Measurements from ENCODE around the gene TRIM71. TPM values are rescaled to one million over a fixed set of nuclear protein-coding genes. Genes with fewer than 3 reads are reported as not detected.
"Not testable (repeated sequence)": the region's sequence is repeated elsewhere in the genome, so short reads cannot be mapped to it uniquely, and the experiment has no call there.

TRIM71 gene
- total and polyA plus RNA-seq, 2 donors (not counting 1 experiment from before 2014, with no cell fraction given), result not detected

GRCh38 chr3:32922078-32922477 is 104.3 kb downstream of the TRIM71 start:
- Mint-ChIP-seq H3K27ac (no peak overlapping the region), H3K27me3 (peaks cover 9% of the 10 kb centered on the region), H3K9me3 (ENCODE audit: insufficient read depth) (no peaks in the 10 kb centered on the region), H3K4me3 (no peak overlapping the region), H3K4me1 (no peaks in the 10 kb centered on the region)
- Histone ChIP-seq H2AFZ (ENCODE audit: insufficient read depth, low read depth, low read length, poor library complexity, severe bottlenecking) (no peak overlapping the region), H3K79me2 (ENCODE audit: control insufficient read depth, insufficient read depth, low read length) (no peaks in the 10 kb centered on the region), H3K27ac (ENCODE audit: low read length in 2 of 2) (no peak overlapping the region), H4K20me1 (ENCODE audit: control insufficient read depth, insufficient read depth, low read length, poor library complexity, severe bottlenecking) (no peaks in the 10 kb centered on the region), H3K9ac (ENCODE audit: low read length) (no peak overlapping the region), H3K9me3 (ENCODE audit: control extremely low read depth in 1 of 3, control insufficient read depth in 2 of 3, insufficient read depth in 1 of 3, low read length in 2 of 3) (peaks cover 0 to 10% (median 4%) of the 10 kb centered on the region in 3 donors), H3K4me1 (ENCODE audit: control insufficient read depth in 2 of 2, insufficient read depth in 2 of 2, low read length in 2 of 2) (no peaks in the 10 kb centered on the region), H3K4me2 (replicated peaks; ENCODE audit: low read depth, low read length, poor library complexity, severe bottlenecking) (no peak overlapping the region), H3K36me3 (replicated peaks in 1 of 2; ENCODE audit: control extremely low read depth in 1 of 2, control insufficient read depth in 1 of 2, extremely low read depth in 1 of 2, insufficient read depth in 2 of 2, low read length in 1 of 2) (no peaks in the 10 kb centered on the region), H3K27me3 (replicated peaks in 1 of 4; ENCODE audit: control extremely low read depth in 1 of 4, control insufficient read depth in 3 of 4, insufficient read depth in 4 of 4, low read length in 3 of 4) (no peaks in the 10 kb centered on the region), H3K4me3 (ENCODE audit: control extremely low read depth in 1 of 5, extremely low read depth in 1 of 5, insufficient read depth in 1 of 5, low read depth in 2 of 5, low read length in 4 of 5) (no peak overlapping the region)
- DNase-seq, result no peak
- ChIA-PET CTCF (interaction anchor here (1.3 to 1.7 kb wide), 2 partner anchors 10 to 12 kb away, joined by 4 read pairs; no protein-coding TSS in a partner anchor), POLR2A (no interaction called here)
- TF ChIP-seq CTCF (IDR thresholded peaks at IDR 0.05), result no peak
- no peak for TF ChIP-seq EZH2 (IDR thresholded peaks at IDR 0.05; ENCODE audit: borderline replicate concordance, insufficient read depth, low read depth, low read length, poor library complexity, severe bottlenecking)
- intact Hi-C loops (cut with micrococcal nuclease), result no loop called here
- 50% methylated on average over 1 of the region's 7 CpGs for WGBS (ENCODE audit: insufficient coverage)
- no peak for ATAC-seq (ENCODE audit: low read depth)

- intact Hi-C loops (cut with micrococcal nuclease), result loop anchor here (5.0 kb wide), 1 partner anchor 753 kb away; no protein-coding TSS in a partner anchor
- ChIA-PET POLR2A (no interaction called here), CTCF (interaction anchor here (0.5 kb wide), 1 partner anchor 414 kb away, joined by 5 read pairs; no protein-coding TSS in a partner anchor)
- H3K4me2 ChIP-seq (replicated peaks; ENCODE audit: low read depth, low read length, poor library complexity, severe bottlenecking), result no peak overlapping the region
- 100% methylated on average over 2 of the region's 3 CpGs for WGBS (ENCODE audit: insufficient coverage)
- no peak overlapping the region for H3K9ac ChIP-seq (ENCODE audit: low read length)
- peaks cover 5% of the 10 kb centered on the region for H3K9me3 Mint-ChIP-seq (ENCODE audit: insufficient read depth)
- no peak for TF ChIP-seq EZH2 (IDR thresholded peaks at IDR 0.05; ENCODE audit: borderline replicate concordance, insufficient read depth, low read depth, low read length, poor library complexity, severe bottlenecking)
- no peak for TF ChIP-seq CTCF (IDR thresholded peaks at IDR 0.05)
- H3K79me2 ChIP-seq (ENCODE audit: control insufficient read depth, insufficient read depth, low read length), result no peaks in the 10 kb centered on the region
- no peaks in the 10 kb centered on the region for H3K36me3 ChIP-seq (replicated peaks in 1 of 2; ENCODE audit: control extremely low read depth in 1 of 2, control insufficient read depth in 1 of 2, extremely low read depth in 1 of 2, insufficient read depth in 2 of 2, low read length in 1 of 2)
- ATAC-seq (ENCODE audit: low read depth), result no peak
- no peaks in the 10 kb centered on the region for H3K4me1 Mint-ChIP-seq
- no peaks in the 10 kb centered on the region for H4K20me1 ChIP-seq (ENCODE audit: control insufficient read depth, insufficient read depth, low read length, poor library complexity, severe bottlenecking)
- no peak overlapping the region for H2AFZ ChIP-seq (ENCODE audit: insufficient read depth, low read depth, low read length, poor library complexity, severe bottlenecking)
- no peak overlapping the region for H3K4me3 Mint-ChIP-seq
- no peak overlapping the region for H3K27ac ChIP-seq (ENCODE audit: low read length in 2 of 2)
- H3K27me3 ChIP-seq (replicated peaks in 1 of 4; ENCODE audit: control extremely low read depth in 1 of 4, control insufficient read depth in 3 of 4, insufficient read depth in 4 of 4, low read length in 3 of 4), result no peaks in the 10 kb centered on the region
- no peak overlapping the region for H3K4me3 ChIP-seq (ENCODE audit: control extremely low read depth in 1 of 5, extremely low read depth in 1 of 5, insufficient read depth in 1 of 5, low read depth in 2 of 5, low read length in 4 of 5)
- no peak overlapping the region for H3K27ac Mint-ChIP-seq
- no peaks in the 10 kb centered on the region for H3K4me1 ChIP-seq (ENCODE audit: control insufficient read depth in 2 of 2, insufficient read depth in 2 of 2, low read length in 2 of 2)
- H3K9me3 ChIP-seq (ENCODE audit: control extremely low read depth in 1 of 3, control insufficient read depth in 2 of 3, insufficient read depth in 1 of 3, low read length in 2 of 3), result peaks cover 0 to 8% (median 0%) of the 10 kb centered on the region in 3 donors
- peaks cover 11% of the 10 kb centered on the region for H3K27me3 Mint-ChIP-seq
- no peak for DNase-seq
Measured at GRCh38 chr3:32930161-32930560, 112.4 kb downstream of the TRIM71 start.

- H3K4me1 ChIP-seq (ENCODE audit: control insufficient read depth in 2 of 2, insufficient read depth in 2 of 2, low read length in 2 of 2); H3K4me3 ChIP-seq (ENCODE audit: control extremely low read depth in 1 of 5, extremely low read depth in 1 of 5, insufficient read depth in 1 of 5, low read depth in 2 of 5, low read length in 4 of 5); ATAC-seq (ENCODE audit: low read depth); H3K4me3 Mint-ChIP-seq; H3K4me2 ChIP-seq (replicated peaks; ENCODE audit: low read depth, low read length, poor library complexity, severe bottlenecking); H3K9me3 Mint-ChIP-seq (ENCODE audit: insufficient read depth); H3K9me3 ChIP-seq (ENCODE audit: control extremely low read depth in 1 of 3, control insufficient read depth in 2 of 3, insufficient read depth in 1 of 3, low read length in 2 of 3); H3K27ac ChIP-seq (ENCODE audit: low read length in 2 of 2); H3K9ac ChIP-seq (ENCODE audit: low read length); H3K79me2 ChIP-seq (ENCODE audit: control insufficient read depth, insufficient read depth, low read length); H3K27me3 ChIP-seq (replicated peaks in 1 of 4; ENCODE audit: control extremely low read depth in 1 of 4, control insufficient read depth in 3 of 4, insufficient read depth in 4 of 4, low read length in 3 of 4); DNase-seq; H3K4me1 Mint-ChIP-seq; H3K27ac Mint-ChIP-seq; CTCF ChIA-PET; H2AFZ ChIP-seq (ENCODE audit: insufficient read depth, low read depth, low read length, poor library complexity, severe bottlenecking); POLR2A ChIA-PET; H3K36me3 ChIP-seq (replicated peaks in 1 of 2; ENCODE audit: control extremely low read depth in 1 of 2, control insufficient read depth in 1 of 2, extremely low read depth in 1 of 2, insufficient read depth in 2 of 2, low read length in 1 of 2); H4K20me1 ChIP-seq (ENCODE audit: control insufficient read depth, insufficient read depth, low read length, poor library complexity, severe bottlenecking): not testable (repeated sequence)
- no CpG with 5 or more reads among the region's 2 CpGs for WGBS (ENCODE audit: insufficient coverage)
- H3K27me3 Mint-ChIP-seq, result peaks cover 11% of the 10 kb centered on the region
- intact Hi-C loops (cut with micrococcal nuclease), result loop anchor here (5.0 kb wide), 1 partner anchor 754 kb away; no protein-coding TSS in a partner anchor
Measured at GRCh38 chr3:32931273-32931672, 113.5 kb downstream of the TRIM71 start.
